Endodermal cell (in vitro differentiated cells): ENCODE results near the gene NAPB. TPM values are rescaled to one million over a fixed set of nuclear protein-coding genes. Genes with fewer than 3 reads are reported as not detected.

Experiments used
- DNase-seq: peaks from one replicate; pipeline ENCODE4 v3.0.0-alpha.2; 2017
- H3K27ac ChIP-seq: 2 replicates; pipeline ENCODE4 v1.5.1; 2013; ENCODE audit warnings: mild to moderate bottlenecking, low read depth, low read length, moderate library complexity
- H3K27me3 ChIP-seq: 2 replicates; pipeline ENCODE4 v1.6.1; 2013; ENCODE audit warnings: mild to moderate bottlenecking, low read length, moderate library complexity; ENCODE audit not compliant: insufficient read depth, control insufficient read depth, poor library complexity, severe bottlenecking
- H3K36me3 ChIP-seq: 2 replicates; pipeline ENCODE4 v1.7.0; 2013; ENCODE audit warnings: mild to moderate bottlenecking, low read length, moderate library complexity; ENCODE audit not compliant: control insufficient read depth, insufficient read depth
- H3K4me1 ChIP-seq: one replicate; pipeline ENCODE4 v1.7.0; 2013; ENCODE audit warnings: low read length; ENCODE audit not compliant: control insufficient read depth, insufficient read depth
- H3K4me3 ChIP-seq: 2 replicates; pipeline ENCODE4 v1.5.1; 2013; ENCODE audit warnings: mild to moderate bottlenecking, low read length, moderate library complexity
- H3K9ac ChIP-seq: 2 replicates; pipeline ENCODE4 v1.6.1; 2013; ENCODE audit warnings: mild to moderate bottlenecking, low read length, moderate library complexity; ENCODE audit not compliant: poor library complexity, severe bottlenecking; ENCODE audit errors: extremely low read depth
- H3K9me3 ChIP-seq: 2 replicates; pipeline ENCODE4 v1.6.1; 2013; ENCODE audit warnings: mild to moderate bottlenecking, low read length, moderate library complexity; ENCODE audit not compliant: control insufficient read depth
- H3K27ac Mint-ChIP-seq: 2 replicates; pipeline ENCODE4 v1.8.0; 2020; ENCODE audit warnings: mixed read lengths
- H3K27me3 Mint-ChIP-seq: 2 replicates; pipeline ENCODE4 v1.8.0; 2021; ENCODE audit warnings: mild to moderate bottlenecking, mixed read lengths; ENCODE audit not compliant: insufficient read depth
- H3K36me3 Mint-ChIP-seq: 2 replicates; pipeline ENCODE4 v1.8.0; 2020; ENCODE audit warnings: low read depth, mixed read lengths
- H3K4me1 Mint-ChIP-seq: 2 replicates; pipeline ENCODE4 v1.8.0; 2020; ENCODE audit warnings: mixed read lengths
- H3K4me3 Mint-ChIP-seq: 2 replicates; pipeline ENCODE4 v1.8.0; 2020; ENCODE audit warnings: mild to moderate bottlenecking, moderate library complexity, mixed read lengths
- H3K9me3 Mint-ChIP-seq: 2 replicates; pipeline ENCODE4 v1.8.0; 2020; ENCODE audit warnings: mild to moderate bottlenecking, mixed read lengths
- WGBS, 2 experiments: methylation state at CpG; one replicate each; pipeline versions ENCODE4 v1.1.5 to v1.1.7; 2013; ENCODE audit warnings: missing lambda C conversion rate in 2 of 2, mixed read lengths in 1 of 2; ENCODE audit not compliant: insufficient coverage in 1 of 2, insufficient read length in 1 of 2; 5-methylcytosine and 5-hydroxymethylcytosine counted together
- total RNA-seq, 2 donors: library from RNA; stranded (reverse); fragmentation: NEBNext Ultra II Directional in 1 of 2; extraction: Animal tissue kit (Norgen Biotek cat#: 25700) in 1 of 2; gene quantifications; 2 replicates in 1 of 2; 3 replicates in 1 of 2; pipeline ENCODE4 v1.2.1, GENCODE V29; 2021
- TF ChIP-seq, protein P1 (sequence below): fragments of 200-600 bp; sonication (generic); conservative IDR thresholded peaks from 2 replicates; pipeline ENCODE4 v1.5.0; 2021; ENCODE audit warnings: antibody characterized with exemption, mild to moderate bottlenecking

Gene NAPB
- total RNA-seq, 2 donors from 2014 or later: 15.7 to 16.5 TPM

- 34 to 42% methylated on average over 2 to 3 of the region's 3 CpGs for WGBS, 2 experiments
- peak; percentile 75 for DNase-seq
- H3K36me3 ChIP-seq: no peaks in the 10 kb centered on the region
- H3K27me3 ChIP-seq: no peaks in the 10 kb centered on the region
- Mint-ChIP-seq H3K27ac (no peak overlapping the region), H3K36me3 (no peaks in the 10 kb centered on the region), H3K4me3 (no peak overlapping the region), H3K27me3 (peaks cover 4% of the 10 kb centered on the region), H3K4me1 (peaks cover 24% of the 10 kb centered on the region), H3K9me3 (peaks cover 17% of the 10 kb centered on the region)
- TF ChIP-seq, protein P1, sequence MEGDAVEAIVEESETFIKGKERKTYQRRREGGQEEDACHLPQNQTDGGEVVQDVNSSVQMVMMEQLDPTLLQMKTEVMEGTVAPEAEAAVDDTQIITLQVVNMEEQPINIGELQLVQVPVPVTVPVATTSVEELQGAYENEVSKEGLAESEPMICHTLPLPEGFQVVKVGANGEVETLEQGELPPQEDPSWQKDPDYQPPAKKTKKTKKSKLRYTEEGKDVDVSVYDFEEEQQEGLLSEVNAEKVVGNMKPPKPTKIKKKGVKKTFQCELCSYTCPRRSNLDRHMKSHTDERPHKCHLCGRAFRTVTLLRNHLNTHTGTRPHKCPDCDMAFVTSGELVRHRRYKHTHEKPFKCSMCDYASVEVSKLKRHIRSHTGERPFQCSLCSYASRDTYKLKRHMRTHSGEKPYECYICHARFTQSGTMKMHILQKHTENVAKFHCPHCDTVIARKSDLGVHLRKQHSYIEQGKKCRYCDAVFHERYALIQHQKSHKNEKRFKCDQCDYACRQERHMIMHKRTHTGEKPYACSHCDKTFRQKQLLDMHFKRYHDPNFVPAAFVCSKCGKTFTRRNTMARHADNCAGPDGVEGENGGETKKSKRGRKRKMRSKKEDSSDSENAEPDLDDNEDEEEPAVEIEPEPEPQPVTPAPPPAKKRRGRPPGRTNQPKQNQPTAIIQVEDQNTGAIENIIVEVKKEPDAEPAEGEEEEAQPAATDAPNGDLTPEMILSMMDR: no peak
- H3K4me1 ChIP-seq: peaks cover 2% of the 10 kb centered on the region
- H3K4me3 ChIP-seq: no peak overlapping the region
- no peak overlapping the region for H3K27ac ChIP-seq
- H3K9ac ChIP-seq: no peak overlapping the region
- peaks cover 21% of the 10 kb centered on the region for H3K9me3 ChIP-seq
Measured at GRCh38 chr20:23325107-23325506, 96.2 kb downstream of the NAPB start.

Other genes with a start within 250 kb of the NAPB start
- 10 to 100 TPM; 16.8 to 19.5 TPM for gene NXT1, start 70.7 kb downstream of the NAPB start, total RNA-seq
- 10 to 100 TPM; 12.2 to 15.5 TPM for gene GZF1, start 59.3 kb downstream of the NAPB start, total RNA-seq
- not detected for gene CSTL1, start 18.2 kb upstream of the NAPB start, total RNA-seq
- gene CST11, start 31.4 kb upstream of the NAPB start, total RNA-seq: under 1 TPM in 1 of 2 donors, not detected in 1; 0.69 TPM
- not detected for gene CST8, start 69.6 kb upstream of the NAPB start, total RNA-seq
- not detected for gene CST9L, start 147.0 kb upstream of the NAPB start, total RNA-seq
- gene CST9, start 184.4 kb upstream of the NAPB start, total RNA-seq: not detected
- gene CST3, start 216.5 kb upstream of the NAPB start, total RNA-seq: 100 to 1,000 TPM; 131 to 177 TPM